ENCODE data around the gene GRHPR. TPM values are rescaled to one million over a fixed set of nuclear protein-coding genes. Genes with fewer than 3 reads are reported as not detected.

The GRHPR gene
- total RNA-seq, 2 donors from 2014 or later: 105 to 128 TPM

- no peaks in the 10 kb centered on the region for H3K4me1 ChIP-seq (ENCODE audit: control insufficient read depth, insufficient read depth, low read length)
- Mint-ChIP-seq H3K9me3 (no peaks in the 10 kb centered on the region), H3K27ac (no peak overlapping the region), H3K4me1 (no peaks in the 10 kb centered on the region), H3K4me3 (no peak overlapping the region), H3K27me3 (ENCODE audit: insufficient read depth) (no peaks in the 10 kb centered on the region), H3K36me3 (ENCODE audit: low read depth) (no peaks in the 10 kb centered on the region)
- peak; percentile 88 for DNase-seq
- peak; percentile 85 for TF ChIP-seq CTCF (conservative IDR thresholded peaks at IDR 0.05)
- no peak overlapping the region for H3K9ac ChIP-seq (ENCODE audit: extremely low read depth, low read length, poor library complexity, severe bottlenecking)
- H3K36me3 ChIP-seq (ENCODE audit: control insufficient read depth, insufficient read depth, low read length): no peaks in the 10 kb centered on the region
- H3K27me3 ChIP-seq (ENCODE audit: control insufficient read depth, insufficient read depth, low read length, poor library complexity, severe bottlenecking): no peaks in the 10 kb centered on the region
- H3K4me3 ChIP-seq (ENCODE audit: low read length): no peak overlapping the region
- WGBS, 2 experiments (ENCODE audit: insufficient coverage in 1 of 2, insufficient read length in 1 of 2): 35 to 40% methylated on average over 6 to 7 of the region's 7 CpGs
- no peaks in the 10 kb centered on the region for H3K9me3 ChIP-seq (ENCODE audit: control insufficient read depth, low read length)
- no peak overlapping the region for H3K27ac ChIP-seq (ENCODE audit: low read depth, low read length)
Measured at GRCh38 chr9:37390759-37391158, 31.7 kb upstream of the GRHPR start.

- H3K9ac ChIP-seq (ENCODE audit: extremely low read depth, low read length, poor library complexity, severe bottlenecking): no peak overlapping the region
- no peaks in the 10 kb centered on the region for H3K4me1 ChIP-seq (ENCODE audit: control insufficient read depth, insufficient read depth, low read length)
- Mint-ChIP-seq H3K4me3 (no peak overlapping the region), H3K36me3 (ENCODE audit: low read depth) (no peaks in the 10 kb centered on the region), H3K4me1 (no peaks in the 10 kb centered on the region), H3K27me3 (ENCODE audit: insufficient read depth) (no peaks in the 10 kb centered on the region), H3K9me3 (no peaks in the 10 kb centered on the region), H3K27ac (no peak overlapping the region)
- WGBS, 2 experiments (ENCODE audit: insufficient coverage in 1 of 2, insufficient read length in 1 of 2): 68 to 71% methylated on average over 1 to 7 of the region's 8 CpGs
- no peak for TF ChIP-seq CTCF (conservative IDR thresholded peaks at IDR 0.05)
- H3K4me3 ChIP-seq (ENCODE audit: low read length): no peak overlapping the region
- no peaks in the 10 kb centered on the region for H3K27me3 ChIP-seq (ENCODE audit: control insufficient read depth, insufficient read depth, low read length, poor library complexity, severe bottlenecking)
- no peaks in the 10 kb centered on the region for H3K9me3 ChIP-seq (ENCODE audit: control insufficient read depth, low read length)
- no peaks in the 10 kb centered on the region for H3K36me3 ChIP-seq (ENCODE audit: control insufficient read depth, insufficient read depth, low read length)
- H3K27ac ChIP-seq (ENCODE audit: low read depth, low read length): no peak overlapping the region
- DNase-seq: peak; percentile 75
Measured at GRCh38 chr9:37392272-37392671, 30.2 kb upstream of the GRHPR start.

- H3K4me3 Mint-ChIP-seq: no peak overlapping the region
- Histone ChIP-seq H3K27me3 (ENCODE audit: control insufficient read depth, insufficient read depth, low read length, poor library complexity, severe bottlenecking) (no peaks in the 10 kb centered on the region), H3K4me3 (ENCODE audit: low read length) (no peak overlapping the region), H3K9ac (ENCODE audit: extremely low read depth, low read length, poor library complexity, severe bottlenecking) (no peak overlapping the region), H3K27ac (ENCODE audit: low read depth, low read length) (no peak overlapping the region), H3K4me1 (ENCODE audit: control insufficient read depth, insufficient read depth, low read length) (no peaks in the 10 kb centered on the region), H3K9me3 (ENCODE audit: control insufficient read depth, low read length) (peaks cover 4% of the 10 kb centered on the region), H3K36me3 (ENCODE audit: control insufficient read depth, insufficient read depth, low read length) (no peaks in the 10 kb centered on the region)
- no peak overlapping the region for H3K27ac Mint-ChIP-seq
- no peak for TF ChIP-seq CTCF (conservative IDR thresholded peaks at IDR 0.05)
- H3K36me3 Mint-ChIP-seq (ENCODE audit: low read depth): no peaks in the 10 kb centered on the region
- no peak for DNase-seq
- 74% methylated on average over 5 to 11 of the region's 12 CpGs for WGBS, 2 experiments (ENCODE audit: insufficient coverage in 1 of 2, insufficient read length in 1 of 2)
- no peaks in the 10 kb centered on the region for H3K27me3 Mint-ChIP-seq (ENCODE audit: insufficient read depth)
- no peaks in the 10 kb centered on the region for H3K9me3 Mint-ChIP-seq
- H3K4me1 Mint-ChIP-seq: no peaks in the 10 kb centered on the region
Measured at GRCh38 chr9:37395229-37395628, 27.3 kb upstream of the GRHPR start.
